Lung (tissue), 12 donors: ENCODE results near the gene PLPPR1. TPM values are rescaled to one million over a fixed set of nuclear protein-coding genes. Genes with fewer than 3 reads are reported as not detected.

Experiments used
- ATAC-seq: fragments of 200-7000 bp; cut with Tn5 transposase; one replicate; pipeline ENCODE4 v1.9.1; 2020; ENCODE audit warnings: moderate number of reproducible peaks; ENCODE audit not compliant: insufficient read depth, low FRiP score
- DNase-seq, 3 donors: peaks; one replicate each; pipeline ENCODE4 v3.0.0-alpha.2; 2013 to 2017
- H3K27ac ChIP-seq, 2 donors: one replicate each; pipeline ENCODE4 v1.5.1; 2013; ENCODE audit warnings: mild to moderate bottlenecking in 2 of 2, moderate library complexity in 2 of 2, control low read depth in 1 of 2, inconsistent platforms in 1 of 2, low read depth in 1 of 2, low read length in 1 of 2
- H3K27me3 ChIP-seq, 3 donors: one replicate each; pipeline ENCODE4 v1.5.1; 2013; ENCODE audit warnings: low read length in 2 of 3; ENCODE audit not compliant: control insufficient read depth in 3 of 3, insufficient read depth in 3 of 3
- H3K36me3 ChIP-seq, 4 donors: one replicate each; pipeline ENCODE4 v1.5.1; 2013; ENCODE audit warnings: low read length in 4 of 4, mild to moderate bottlenecking in 1 of 4, moderate library complexity in 1 of 4; ENCODE audit not compliant: control insufficient read depth in 4 of 4, insufficient read depth in 4 of 4
- H3K4me1 ChIP-seq, 5 donors: one replicate each; pipeline ENCODE4 v1.5.1; 2013; ENCODE audit warnings: low read length in 5 of 5, mild to moderate bottlenecking in 2 of 5, moderate library complexity in 1 of 5; ENCODE audit not compliant: control insufficient read depth in 5 of 5, insufficient read depth in 5 of 5
- H3K4me3 ChIP-seq: one replicate; pipeline ENCODE4 v1.5.1; 2013; ENCODE audit warnings: mild to moderate bottlenecking, control low read depth, moderate library complexity
- H3K9ac ChIP-seq, 2 donors: one replicate each; pipeline ENCODE4 v1.5.1; 2013; ENCODE audit warnings: low read length in 2 of 2, control low read depth in 1 of 2; ENCODE audit not compliant: insufficient read depth in 1 of 2
- H3K9me3 ChIP-seq, 4 donors: one replicate each; pipeline ENCODE4 v1.5.1; 2013; ENCODE audit warnings: low read length in 3 of 4, mild to moderate bottlenecking in 1 of 4, moderate library complexity in 1 of 4; ENCODE audit not compliant: control insufficient read depth in 4 of 4, insufficient read depth in 3 of 4
- CTCF ChIP-seq: IDR thresholded peaks from 2 replicates; pipeline ENCODE4 v1.5.1; 2012; ENCODE audit warnings: mild to moderate bottlenecking; ENCODE audit errors: control extremely low read depth, extremely low read depth
- WGBS, 2 donors: extraction: QIAGEN DNeasy Blood & Tissue Kit; methylation state at CpG; one replicate each; pipeline ENCODE4 v1.1.7; 2013; 5-methylcytosine and 5-hydroxymethylcytosine counted together
- polyA plus RNA-seq, 2 donors: library from polyadenylated mRNA; stranded (reverse); fragments of 200-250 nt; gene quantifications; one replicate each; pipeline ENCODE4 v1.2.1, GENCODE V29; 2013
- total RNA-seq, 2 donors: library from RNA; depleted of rRNA in 1 of 2; stranded (reverse); fragments of >200 nt in 1 of 2; gene quantifications; one replicate each; pipeline ENCODE4 v1.2.1, GENCODE V29; 2014 to 2021
- donor health status: control.
- donor health status: control.
- donor health status: Bipolar disorder and iron deficiency.
- donor health status: healthy.
- donor health status: DM: yes; HTN: yes; CAD: no.

Gene PLPPR1
- total and polyA plus RNA-seq, 4 donors = 0.91 to 8.4 (median 3.7) TPM

- Histone ChIP-seq H3K27me3 (no peaks in the 10 kb centered on the region), H3K4me1 (no peaks in the 10 kb centered on the region), H3K4me3 (no peak overlapping the region), H3K27ac (no peak overlapping the region), H3K9me3 (no peaks in the 10 kb centered on the region), H3K9ac (no peak overlapping the region), H3K36me3 (no peaks in the 10 kb centered on the region)
- DNase-seq (no peak), ATAC-seq (no peak)
- no peak for TF ChIP-seq CTCF
- WGBS, 2 donors = 78 to 81% methylated on average over 9 of the region's 9 CpGs
These were observed 241.2 kb downstream of the PLPPR1 start for GRCh38 chr9:101269591-101270283.

- DNase-seq = no peak
- no peaks in the 10 kb centered on the region for H3K4me1 ChIP-seq
- no peak overlapping the region for H3K4me3 ChIP-seq
- WGBS, 2 donors = 57 to 59% methylated on average over 2 of the region's 2 CpGs
- H3K27me3 ChIP-seq = no peaks in the 10 kb centered on the region
- no peak for ATAC-seq
- no peaks in the 10 kb centered on the region for H3K36me3 ChIP-seq
- no peak for TF ChIP-seq CTCF
- no peak overlapping the region for H3K27ac ChIP-seq
- no peaks in the 10 kb centered on the region for H3K9me3 ChIP-seq
- no peak overlapping the region for H3K9ac ChIP-seq
These were observed 241.8 kb downstream of the PLPPR1 start for GRCh38 chr9:101270302-101270701.

- H3K27ac ChIP-seq = no peak overlapping the region
- DNase-seq = no peak
- no peak overlapping the region for H3K4me3 ChIP-seq
- H3K27me3 ChIP-seq = no peaks in the 10 kb centered on the region
- WGBS, 2 donors = 77 to 87% methylated on average over 3 of the region's 3 CpGs
- ATAC-seq = no peak
- H3K9me3 ChIP-seq = no peaks in the 10 kb centered on the region
- TF ChIP-seq CTCF = no peak
- no peaks in the 10 kb centered on the region for H3K4me1 ChIP-seq
- no peak overlapping the region for H3K9ac ChIP-seq
- no peaks in the 10 kb centered on the region for H3K36me3 ChIP-seq
These were observed 242.6 kb downstream of the PLPPR1 start for GRCh38 chr9:101271102-101271501.
